Prostate gland (tissue), 2 donors: ENCODE measurements around the gene TPPP.

ENCODE experiments used
- POLR2A ChIP-seq: fragments of 450-650 bp; IDR thresholded peaks from one replicate; pipeline ENCODE4 v1.6.1; 2016; ENCODE audit warnings: antibody characterized with exemption, mild to moderate bottlenecking
- POLR2AphosphoS5 ChIP-seq: sonication (generic); formaldehyde crosslinking; IDR thresholded peaks from one replicate; pipeline ENCODE4 v1.6.1; 2017; ENCODE audit warnings: antibody characterized with exemption
- TF ChIP-seq, protein P1 (sequence below), 4 experiments: fragments of 200-600 bp in 2 of 4; fragments of 450-650 bp in 2 of 4; sonication (generic) in 2 of 4; IDR thresholded peaks; 1 replicate in 3 of 4; 2 replicates in 1 of 4; pipeline ENCODE4 v1.5.1; 2016 to 2019; ENCODE audit warnings: antibody characterized with exemption in 4 of 4, mild to moderate bottlenecking in 2 of 4, moderate library complexity in 2 of 4

DNA sequence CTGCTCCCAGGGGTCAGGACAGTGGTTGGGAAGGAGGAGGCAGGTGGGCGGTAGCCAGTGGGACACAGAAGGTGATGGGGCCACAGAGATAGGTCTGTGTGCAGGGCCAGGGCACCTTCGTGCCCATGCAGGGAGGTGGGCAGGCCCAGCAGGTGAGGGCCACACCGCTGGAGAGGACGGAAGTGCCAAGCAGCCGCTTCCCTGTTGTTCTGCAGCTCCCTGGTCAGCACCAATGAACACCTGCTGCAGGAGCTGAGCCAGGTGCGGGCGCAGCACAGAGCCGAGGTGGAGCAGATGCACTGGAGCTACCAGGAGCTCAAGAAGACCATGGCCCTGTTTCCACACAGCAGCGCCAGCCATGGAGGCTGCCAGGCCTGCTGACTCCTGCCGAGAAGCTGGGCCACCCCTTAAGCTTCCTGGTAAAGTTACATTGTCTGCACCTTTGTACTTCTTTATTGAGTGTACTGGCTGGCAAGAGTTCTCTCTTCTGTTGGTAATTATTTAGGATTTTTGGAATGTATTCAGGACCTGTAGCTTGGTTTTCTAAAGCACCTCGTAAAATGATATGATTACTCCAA, 40.3 kb downstream of the TPPP start:
- TF ChIP-seq, protein P1, sequence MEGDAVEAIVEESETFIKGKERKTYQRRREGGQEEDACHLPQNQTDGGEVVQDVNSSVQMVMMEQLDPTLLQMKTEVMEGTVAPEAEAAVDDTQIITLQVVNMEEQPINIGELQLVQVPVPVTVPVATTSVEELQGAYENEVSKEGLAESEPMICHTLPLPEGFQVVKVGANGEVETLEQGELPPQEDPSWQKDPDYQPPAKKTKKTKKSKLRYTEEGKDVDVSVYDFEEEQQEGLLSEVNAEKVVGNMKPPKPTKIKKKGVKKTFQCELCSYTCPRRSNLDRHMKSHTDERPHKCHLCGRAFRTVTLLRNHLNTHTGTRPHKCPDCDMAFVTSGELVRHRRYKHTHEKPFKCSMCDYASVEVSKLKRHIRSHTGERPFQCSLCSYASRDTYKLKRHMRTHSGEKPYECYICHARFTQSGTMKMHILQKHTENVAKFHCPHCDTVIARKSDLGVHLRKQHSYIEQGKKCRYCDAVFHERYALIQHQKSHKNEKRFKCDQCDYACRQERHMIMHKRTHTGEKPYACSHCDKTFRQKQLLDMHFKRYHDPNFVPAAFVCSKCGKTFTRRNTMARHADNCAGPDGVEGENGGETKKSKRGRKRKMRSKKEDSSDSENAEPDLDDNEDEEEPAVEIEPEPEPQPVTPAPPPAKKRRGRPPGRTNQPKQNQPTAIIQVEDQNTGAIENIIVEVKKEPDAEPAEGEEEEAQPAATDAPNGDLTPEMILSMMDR (IDR thresholded peaks at IDR 0.05), result no peak
- TF ChIP-seq POLR2A, result no peak
- no peak for TF ChIP-seq POLR2AphosphoS5
